ENCODE results near the gene RNF8.

The RNF8 gene

GRCh38 chr6:37381579-37381978, 27.8 kb downstream of the RNF8 start:
- no peak for TF ChIP-seq Cebpa-rat (IDR thresholded peaks at IDR 0.05)
- H3K9me3 ChIP-seq (replicated peaks in 1 of 11), result no peaks in the 10 kb centered on the region
- H4K20me1 ChIP-seq, result peaks cover 0 to 5% (median 0%) of the 10 kb centered on the region in 11 experiments; a peak in 4 of 22 replicates
- no peaks in the 10 kb centered on the region for H3K4me1 ChIP-seq
- H3K36me3 ChIP-seq, result peaks cover 82 to 100% (median 93%) of the 10 kb centered on the region in 11 experiments
- H3K4me3 ChIP-seq, result no peak overlapping the region
- H3K9ac ChIP-seq, result no peak overlapping the region
- no peak overlapping the region for H3K27ac ChIP-seq
- H3K27me3 ChIP-seq, result no peaks in the 10 kb centered on the region
- H3K4me2 ChIP-seq, result no peak overlapping the region

- no peaks in the 10 kb centered on the region for H3K27me3 ChIP-seq
- no peak overlapping the region for H3K9ac ChIP-seq
- peaks cover 0 to 3% (median 0%) of the 10 kb centered on the region in 11 experiments; a peak in 3 of 22 replicates for H4K20me1 ChIP-seq
- no peak for TF ChIP-seq Cebpa-rat (IDR thresholded peaks at IDR 0.05)
- H3K27ac ChIP-seq, result no peak overlapping the region
- H3K4me2 ChIP-seq, result no peak overlapping the region
- peaks cover 81 to 100% (median 93%) of the 10 kb centered on the region in 11 experiments for H3K36me3 ChIP-seq
- no peaks in the 10 kb centered on the region for H3K9me3 ChIP-seq (replicated peaks in 1 of 11)
- no peaks in the 10 kb centered on the region for H3K4me1 ChIP-seq
- H3K4me3 ChIP-seq, result no peak overlapping the region
These were observed 29.4 kb downstream of the RNF8 start for GRCh38 chr6:37382994-37383765.

- Histone ChIP-seq H3K27ac (no peak overlapping the region), H3K27me3 (no peaks in the 10 kb centered on the region), H3K9me3 (replicated peaks in 1 of 11) (no peaks in the 10 kb centered on the region), H4K20me1 (no peaks in the 10 kb centered on the region; a peak in 2 of 22 replicates), H3K4me2 (no peak overlapping the region), H3K36me3 (peaks cover 81 to 100% (median 97%) of the 10 kb centered on the region in 11 experiments), H3K4me3 (no peak overlapping the region), H3K9ac (no peak overlapping the region), H3K4me1 (no peaks in the 10 kb centered on the region)
- no peak for TF ChIP-seq Cebpa-rat (IDR thresholded peaks at IDR 0.05)
These were observed 34.8 kb downstream of the RNF8 start for GRCh38 chr6:37388578-37388977.

GRCh38 chr6:37389857-37390256, 36.1 kb downstream of the RNF8 start:
- Histone ChIP-seq H3K4me2 (no peak overlapping the region), H3K27ac (no peak overlapping the region), H4K20me1 (no peaks in the 10 kb centered on the region; a peak in 1 of 22 replicates), H3K36me3 (peaks cover 72 to 100% (median 93%) of the 10 kb centered on the region in 11 experiments), H3K4me3 (no peak overlapping the region), H3K4me1 (no peaks in the 10 kb centered on the region), H3K9me3 (replicated peaks in 1 of 11) (no peaks in the 10 kb centered on the region), H3K27me3 (no peaks in the 10 kb centered on the region), H3K9ac (no peak overlapping the region)
- TF ChIP-seq Cebpa-rat (IDR thresholded peaks at IDR 0.05), result no peak

- Histone ChIP-seq H3K4me2 (no peak overlapping the region), H3K27ac (no peak overlapping the region), H3K9me3 (replicated peaks in 1 of 11) (no peaks in the 10 kb centered on the region), H3K36me3 (peaks cover 75 to 96% (median 91%) of the 10 kb centered on the region in 11 experiments), H3K4me3 (no peak overlapping the region), H4K20me1 (no peaks in the 10 kb centered on the region; a peak in 1 of 22 replicates), H3K9ac (no peak overlapping the region), H3K27me3 (no peaks in the 10 kb centered on the region), H3K4me1 (0 out of 20 replicates have a peak, but pooled peaks cover 0 to 2% (median 0%) of the 10 kb centered on the region in 10 experiments)
- TF ChIP-seq Cebpa-rat (IDR thresholded peaks at IDR 0.05), result no peak
These were observed 37.3 kb downstream of the RNF8 start for GRCh38 chr6:37391120-37391519.

- TF ChIP-seq Cebpa-rat (IDR thresholded peaks at IDR 0.05), result no peak
- H4K20me1 ChIP-seq, result no peaks in the 10 kb centered on the region; a peak in 1 of 22 replicates
- H3K4me1 ChIP-seq, result peaks cover 0 to 11% (median 7%) of the 10 kb centered on the region in 10 experiments; a peak in 10 of 20 replicates
- no peak overlapping the region for H3K27ac ChIP-seq
- H3K9ac ChIP-seq, result no peak overlapping the region
- peaks cover 60 to 79% (median 74%) of the 10 kb centered on the region in 11 experiments for H3K36me3 ChIP-seq
- H3K9me3 ChIP-seq (replicated peaks in 1 of 11), result no peaks in the 10 kb centered on the region
- H3K27me3 ChIP-seq, result no peaks in the 10 kb centered on the region
- no peak overlapping the region for H3K4me2 ChIP-seq
- H3K4me3 ChIP-seq, result no peak overlapping the region
These were observed 39.0 kb downstream of the RNF8 start for GRCh38 chr6:37392821-37393220.

- no peak overlapping the region for H3K4me2 ChIP-seq
- no peaks in the 10 kb centered on the region for H3K9me3 ChIP-seq (replicated peaks in 1 of 11)
- H3K36me3 ChIP-seq, result peaks cover 54 to 73% (median 67%) of the 10 kb centered on the region in 11 experiments
- no peaks in the 10 kb centered on the region for H3K27me3 ChIP-seq
- H3K4me1 ChIP-seq, result peaks cover 0 to 11% (median 7%) of the 10 kb centered on the region in 10 experiments; a peak in 10 of 20 replicates
- no peak overlapping the region for H3K4me3 ChIP-seq
- no peak overlapping the region for H3K27ac ChIP-seq
- TF ChIP-seq Cebpa-rat (IDR thresholded peaks at IDR 0.05), result no peak
- H4K20me1 ChIP-seq, result no peaks in the 10 kb centered on the region; a peak in 1 of 22 replicates
- no peak overlapping the region for H3K9ac ChIP-seq
These were observed 39.7 kb downstream of the RNF8 start for GRCh38 chr6:37393381-37393929.

GRCh38 chr6:37396571-37397180, 42.9 kb downstream of the RNF8 start:
- TF ChIP-seq Cebpa-rat (IDR thresholded peaks at IDR 0.05), result no peak
- Histone ChIP-seq H3K27me3 (no peaks in the 10 kb centered on the region), H4K20me1 (no peaks in the 10 kb centered on the region), H3K4me1 (peaks cover 0 to 11% (median 7%) of the 10 kb centered on the region in 10 experiments; a peak in 10 of 20 replicates), H3K4me2 (peak overlapping the region in 7 of 11 experiments; percentile 10 to 32 (median 21); a peak in 10 of 22 replicates), H3K9ac (no peak overlapping the region), H3K36me3 (peaks cover 21 to 41% (median 35%) of the 10 kb centered on the region in 11 experiments), H3K27ac (no peak overlapping the region), H3K9me3 (replicated peaks in 1 of 11) (no peaks in the 10 kb centered on the region), H3K4me3 (no peak overlapping the region)

- Histone ChIP-seq H3K27me3 (no peaks in the 10 kb centered on the region), H3K9me3 (replicated peaks in 1 of 11) (no peaks in the 10 kb centered on the region), H3K4me1 (peaks cover 0 to 11% (median 7%) of the 10 kb centered on the region in 10 experiments; a peak in 10 of 20 replicates), H3K4me3 (no peak overlapping the region), H3K4me2 (no peak overlapping the region), H3K9ac (no peak overlapping the region), H3K27ac (no peak overlapping the region), H4K20me1 (no peaks in the 10 kb centered on the region), H3K36me3 (peaks cover 6 to 16% (median 12%) of the 10 kb centered on the region in 11 experiments; a peak in 16 of 22 replicates)
- TF ChIP-seq Cebpa-rat (IDR thresholded peaks at IDR 0.05), result no peak
These were observed 45.3 kb downstream of the RNF8 start for GRCh38 chr6:37399131-37399530.

Measured in BLaER1 treated with 17β-estradiol and CSF1 and Interleukin-3, amounts not matched to agents 10 nM and 100 nM (cell line).